H9 (cell line): ENCODE data around the gene ZMAT5. TPM values are rescaled to one million over a fixed set of nuclear protein-coding genes. Genes with fewer than 3 reads are reported as not detected.

Source experiments
- DNase-seq: peaks from one replicate; pipeline ENCODE4 v3.0.0-alpha.2; 2017
- H2AFZ ChIP-seq: one replicate; pipeline ENCODE4 v1.6.1; 2013; ENCODE audit warnings: mild to moderate bottlenecking, low read length, control low read depth, moderate library complexity
- H2AK5ac ChIP-seq: 2 replicates; pipeline ENCODE4 v1.6.1; 2013; ENCODE audit warnings: low read length, control low read depth, mixed read lengths; ENCODE audit not compliant: insufficient read length
- H2BK120ac ChIP-seq: one replicate; pipeline ENCODE4 v1.6.1; 2013; ENCODE audit warnings: low read depth, mild to moderate bottlenecking, low read length, control low read depth, inconsistent platforms; ENCODE audit not compliant: poor library complexity, severe bottlenecking
- H2BK12ac ChIP-seq: 2 replicates; pipeline ENCODE4 v1.6.1; 2013; ENCODE audit warnings: low read length, control low read depth, mixed read lengths, low read depth; ENCODE audit not compliant: insufficient read length
- H2BK15ac ChIP-seq: 2 replicates; pipeline ENCODE4 v1.6.1; 2013; ENCODE audit warnings: low read depth, low read length, control low read depth
- H2BK20ac ChIP-seq: one replicate; pipeline ENCODE4 v1.6.1; 2013; ENCODE audit warnings: low read depth, mild to moderate bottlenecking, low read length, control low read depth, inconsistent platforms; ENCODE audit not compliant: poor library complexity, severe bottlenecking
- H2BK5ac ChIP-seq: 2 replicates; pipeline ENCODE4 v1.6.1; 2013; ENCODE audit warnings: low read length, control low read depth, mixed read lengths; ENCODE audit not compliant: insufficient read length
- H3K14ac ChIP-seq: 2 replicates; pipeline ENCODE4 v1.6.1; 2013; ENCODE audit warnings: low read length, control low read depth; ENCODE audit not compliant: insufficient read depth
- H3K18ac ChIP-seq: 2 replicates; pipeline ENCODE4 v1.6.1; 2013; ENCODE audit warnings: low read depth, mild to moderate bottlenecking, mixed read lengths, low read length, control low read depth; ENCODE audit not compliant: insufficient read length
- H3K23ac ChIP-seq: 2 replicates; pipeline ENCODE4 v1.6.1; 2013; ENCODE audit warnings: low read length, control low read depth, mixed read lengths, low read depth; ENCODE audit not compliant: insufficient read length
- H3K23me2 ChIP-seq: 2 replicates; pipeline ENCODE4 v1.6.1; 2013; ENCODE audit warnings: low read depth, mild to moderate bottlenecking, mixed read lengths, low read length, control low read depth; ENCODE audit not compliant: insufficient read length, poor library complexity, severe bottlenecking
- H3K27ac ChIP-seq: 2 replicates; pipeline ENCODE4 v1.5.1; 2013; ENCODE audit warnings: low read length, control low read depth, mixed read lengths, low read depth; ENCODE audit not compliant: insufficient read length
- H3K27me3 ChIP-seq: 2 replicates; pipeline ENCODE4 v1.6.1; 2013; ENCODE audit warnings: low read length, control low read depth, inconsistent platforms; ENCODE audit not compliant: insufficient read depth
- H3K4ac ChIP-seq: 2 replicates; pipeline ENCODE4 v1.6.1; 2013; ENCODE audit warnings: low read depth, mild to moderate bottlenecking, control low read depth, inconsistent platforms, low read length, moderate library complexity
- H3K4me1 ChIP-seq: 2 replicates; pipeline ENCODE4 v1.6.1; 2013; ENCODE audit warnings: low read length, control low read depth, inconsistent platforms; ENCODE audit not compliant: insufficient read depth
- H3K4me2 ChIP-seq: 2 replicates; pipeline ENCODE4 v1.6.1; 2013; ENCODE audit warnings: low read length, control low read depth, mixed read lengths; ENCODE audit not compliant: insufficient read length, insufficient read depth
- H3K56ac ChIP-seq: 2 replicates; pipeline ENCODE4 v1.6.1; 2013; ENCODE audit warnings: low read depth, mild to moderate bottlenecking, mixed read lengths, low read length, control low read depth; ENCODE audit not compliant: insufficient read length
- H3K79me1 ChIP-seq: 2 replicates; pipeline ENCODE4 v1.6.1; 2013; ENCODE audit warnings: low read depth, mild to moderate bottlenecking, moderate library complexity, low read length, control low read depth, inconsistent platforms; ENCODE audit not compliant: insufficient read depth, poor library complexity, severe bottlenecking
- H3K79me2 ChIP-seq: 2 replicates; pipeline ENCODE4 v1.6.1; 2013; ENCODE audit warnings: low read length, control low read depth, inconsistent platforms; ENCODE audit not compliant: insufficient read depth
- H3K9ac ChIP-seq: 2 replicates; pipeline ENCODE4 v1.6.1; 2013; ENCODE audit warnings: low read length, control low read depth, mixed read lengths; ENCODE audit not compliant: insufficient read length; ENCODE audit errors: extremely low read depth
- H3K9me3 ChIP-seq: one replicate; pipeline ENCODE4 v1.6.1; 2013; ENCODE audit warnings: low read depth, low read length, inconsistent platforms; ENCODE audit not compliant: control insufficient read depth
- H3T11ph ChIP-seq: one replicate; pipeline ENCODE4 v1.6.1; 2013; ENCODE audit warnings: mild to moderate bottlenecking, low read length, control low read depth, inconsistent platforms
- H4K20me1 ChIP-seq: one replicate; pipeline ENCODE4 v1.6.1; 2013; ENCODE audit not compliant: control insufficient read depth, insufficient read length, insufficient read depth
- H4K5ac ChIP-seq: 2 replicates; pipeline ENCODE4 v1.6.1; 2013; ENCODE audit warnings: low read depth, mild to moderate bottlenecking, mixed read lengths, low read length, control low read depth; ENCODE audit not compliant: insufficient read length
- H4K8ac ChIP-seq: replicated peaks from 2 replicates; pipeline ENCODE4 v1.6.1; 2013; ENCODE audit warnings: low read length, control low read depth, mixed read lengths, low read depth; ENCODE audit not compliant: insufficient read length
- H4K91ac ChIP-seq: 2 replicates; pipeline ENCODE4 v1.6.1; 2013; ENCODE audit warnings: low read depth, mild to moderate bottlenecking, moderate library complexity, mixed read lengths, low read length, control low read depth; ENCODE audit not compliant: insufficient read length
- H3K27ac Mint-ChIP-seq, 3 experiments: 2 replicates in 2 of 3; 3 replicates in 1 of 3; pipeline ENCODE4 v1.8.0; 2020 to 2021; ENCODE audit warnings: mixed read lengths in 3 of 3, mild to moderate bottlenecking in 1 of 3, moderate library complexity in 1 of 3
- H3K27me3 Mint-ChIP-seq: 2 replicates; pipeline ENCODE4 v1.8.0; 2021; ENCODE audit warnings: low read depth, mild to moderate bottlenecking, moderate library complexity, mixed read lengths
- H3K36me3 Mint-ChIP-seq, 3 experiments: 2 replicates in 2 of 3; 3 replicates in 1 of 3; pipeline ENCODE4 v1.8.0; 2020 to 2021; ENCODE audit warnings: low read depth in 3 of 3, mixed read lengths in 3 of 3; ENCODE audit not compliant: insufficient read depth in 1 of 3
- H3K4me1 Mint-ChIP-seq, 2 experiments: 2 replicates each; pipeline ENCODE4 v1.8.0; 2020; ENCODE audit warnings: mixed read lengths in 2 of 2
- H3K4me3 Mint-ChIP-seq, 2 experiments: 2 replicates in 1 of 2; 3 replicates in 1 of 2; pipeline ENCODE4 v1.8.0; 2020 to 2021; ENCODE audit warnings: mild to moderate bottlenecking in 2 of 2, mixed read lengths in 2 of 2, moderate library complexity in 1 of 2
- H3K9me3 Mint-ChIP-seq, 2 experiments: 2 replicates in 1 of 2; 3 replicates in 1 of 2; pipeline ENCODE4 v1.8.0; 2020; ENCODE audit warnings: mild to moderate bottlenecking in 2 of 2, mixed read lengths in 2 of 2, moderate library complexity in 1 of 2
- CTCF ChIP-seq: fragments of 200-600 bp; sonication (generic); conservative IDR thresholded peaks from 3 replicates; pipeline ENCODE4 v1.8.0; 2021; ENCODE audit warnings: antibody characterized with exemption, mild to moderate bottlenecking
- WGBS: extraction: QIAGEN DNeasy Blood & Tissue Kit; methylation state at CpG from one replicate; pipeline ENCODE4 v1.1.7; 2013; ENCODE audit warnings: missing lambda C conversion rate, low lambda C conversion rate, mixed read lengths; ENCODE audit not compliant: insufficient read length; ENCODE audit errors: extremely low coverage; 5-methylcytosine and 5-hydroxymethylcytosine counted together
- total RNA-seq: library from RNA; stranded (reverse); gene quantifications from 2 replicates; pipeline ENCODE4 v1.2.1, GENCODE V29; 2021

The ZMAT5 gene
- total RNA-seq, 1 experiment from 2014 or later: 13.9 TPM

GRCh38 chr22:29738118-29738815 is 28.5 kb downstream of the ZMAT5 start:
- Mint-ChIP-seq H3K27ac (no peak overlapping the region; a peak in 1 of 7 replicates), H3K36me3 (peaks cover 0 to 5% (median 5%) of the 10 kb centered on the region in 3 experiments; a peak in 3 of 7 replicates), H3K27me3 (no peaks in the 10 kb centered on the region), H3K4me1 (peaks cover 13 to 22% of the 10 kb centered on the region in 2 experiments), H3K4me3 (no peak overlapping the region; a peak in 1 of 5 replicates), H3K9me3 (peaks cover 3% of the 10 kb centered on the region in 2 experiments; a peak in 3 of 5 replicates)
- no peaks in the 10 kb centered on the region for H3K9me3 ChIP-seq
- no peak for TF ChIP-seq CTCF
- no peaks in the 10 kb centered on the region for H4K20me1 ChIP-seq
- H3K4ac ChIP-seq: no peak overlapping the region
- no peak overlapping the region for H3K23ac ChIP-seq
- H2AFZ ChIP-seq: no peak overlapping the region
- H3K9ac ChIP-seq: no peak overlapping the region
- H3K27me3 ChIP-seq: no peaks in the 10 kb centered on the region
- H2BK5ac ChIP-seq: no peak overlapping the region
- H3K14ac ChIP-seq: no peak overlapping the region; the same call in 1 of the 2 replicates
- H3K79me1 ChIP-seq: no peaks in the 10 kb centered on the region
- H3T11ph ChIP-seq: no peak overlapping the region
- H2BK12ac ChIP-seq: no peak overlapping the region
- no peak overlapping the region for H4K5ac ChIP-seq
- H2AK5ac ChIP-seq: no peak overlapping the region
- H3K79me2 ChIP-seq: no peaks in the 10 kb centered on the region
- no peaks in the 10 kb centered on the region for H3K4me1 ChIP-seq
- H3K27ac ChIP-seq: no peak overlapping the region
- no peak overlapping the region for H4K8ac ChIP-seq
- no peak overlapping the region for H3K4me2 ChIP-seq
- DNase-seq: no peak
- H3K56ac ChIP-seq: no peak overlapping the region
- no peak overlapping the region for H2BK15ac ChIP-seq
- peaks cover 4% of the 10 kb centered on the region for H3K23me2 ChIP-seq
- no peak overlapping the region for H2BK120ac ChIP-seq
- no CpG with 5 or more reads among the region's 15 CpGs for WGBS
- H2BK20ac ChIP-seq: no peak overlapping the region
- no peak overlapping the region for H3K18ac ChIP-seq
- no peak overlapping the region for H4K91ac ChIP-seq
